ENCODE data around the gene AMMECR1L. TPM values are rescaled to one million over a fixed set of nuclear protein-coding genes. Genes with fewer than 3 reads are reported as not detected.
"Not testable (repeated sequence)": the region's sequence is repeated elsewhere in the genome, so short reads cannot be mapped to it uniquely, and the experiment has no call there.

AMMECR1L gene
- total RNA-seq, 4 donors from 2014 or later: 18.3 to 26.1 (median 21.6) TPM

DNA sequence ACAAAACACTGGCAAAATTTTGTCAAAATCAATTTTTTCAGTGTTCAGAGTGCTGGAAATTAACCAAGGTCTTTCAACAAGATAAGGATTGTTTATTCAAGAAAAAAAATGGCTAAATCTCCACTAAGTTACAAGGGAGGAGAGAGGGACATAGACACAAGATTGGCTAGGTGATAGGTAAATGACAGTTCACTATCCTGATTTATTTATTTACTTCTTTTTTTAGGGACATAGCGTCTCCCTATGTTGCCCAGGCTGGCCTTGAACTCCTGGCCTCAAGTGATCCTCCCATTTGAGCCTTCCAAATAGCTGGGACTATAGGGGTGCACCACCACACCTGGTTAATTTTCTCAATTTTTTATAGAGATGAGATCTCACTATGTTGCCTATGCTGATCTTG, 71.1 kb downstream of the AMMECR1L start:
- DNase-seq (ENCODE audit: low spot score) (no peak), ATAC-seq (ENCODE audit: low FRiP score) (no peak)
- TF ChIP-seq, protein P1, sequence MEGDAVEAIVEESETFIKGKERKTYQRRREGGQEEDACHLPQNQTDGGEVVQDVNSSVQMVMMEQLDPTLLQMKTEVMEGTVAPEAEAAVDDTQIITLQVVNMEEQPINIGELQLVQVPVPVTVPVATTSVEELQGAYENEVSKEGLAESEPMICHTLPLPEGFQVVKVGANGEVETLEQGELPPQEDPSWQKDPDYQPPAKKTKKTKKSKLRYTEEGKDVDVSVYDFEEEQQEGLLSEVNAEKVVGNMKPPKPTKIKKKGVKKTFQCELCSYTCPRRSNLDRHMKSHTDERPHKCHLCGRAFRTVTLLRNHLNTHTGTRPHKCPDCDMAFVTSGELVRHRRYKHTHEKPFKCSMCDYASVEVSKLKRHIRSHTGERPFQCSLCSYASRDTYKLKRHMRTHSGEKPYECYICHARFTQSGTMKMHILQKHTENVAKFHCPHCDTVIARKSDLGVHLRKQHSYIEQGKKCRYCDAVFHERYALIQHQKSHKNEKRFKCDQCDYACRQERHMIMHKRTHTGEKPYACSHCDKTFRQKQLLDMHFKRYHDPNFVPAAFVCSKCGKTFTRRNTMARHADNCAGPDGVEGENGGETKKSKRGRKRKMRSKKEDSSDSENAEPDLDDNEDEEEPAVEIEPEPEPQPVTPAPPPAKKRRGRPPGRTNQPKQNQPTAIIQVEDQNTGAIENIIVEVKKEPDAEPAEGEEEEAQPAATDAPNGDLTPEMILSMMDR (IDR thresholded peaks at IDR 0.05): no peak

DNA sequence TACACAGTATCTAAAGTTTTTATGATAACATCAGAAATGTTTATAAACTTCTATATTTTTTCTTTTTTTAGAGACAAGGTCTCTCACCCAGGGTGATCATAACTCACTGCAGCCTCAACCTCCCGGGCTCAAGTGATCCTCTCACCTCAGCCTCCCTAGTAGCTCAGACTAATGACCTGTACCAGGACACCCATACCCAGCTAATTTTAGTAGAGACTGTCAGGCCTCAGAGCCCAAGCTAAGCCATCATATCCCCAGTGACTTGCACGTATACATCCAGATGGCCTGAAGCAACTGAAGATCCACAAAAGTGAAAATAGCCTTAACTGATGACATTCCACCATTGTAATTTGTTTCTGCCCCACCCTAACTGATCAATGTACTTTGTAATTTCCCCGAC, 73.3 kb downstream of the AMMECR1L start:
- DNase-seq (ENCODE audit: low spot score); ATAC-seq (ENCODE audit: low FRiP score): not testable (repeated sequence)

Small RNA genes within 50 kb of the gene (small RNA-seq; reads per million reads assigned to genes)
- gene AC012306.1 (not detected), gene RF00017 (not detected), gene RF00019 (not detected), gene RNU6-395P (not detected)

Other genes starting within 250 kb of the AMMECR1L start
- gene GPR17, start 239.8 kb downstream of the AMMECR1L start, total RNA-seq: not detected
- gene LIMS2, start 210.4 kb downstream of the AMMECR1L start, total RNA-seq: 10 to 100 TPM in 3 of 4 donors, 1 to 10 TPM in 1; 9.7 to 97.3 (median 22.4) TPM
- gene SFT2D3, start 184.5 kb downstream of the AMMECR1L start, total RNA-seq: 10 to 100 TPM in 1 of 4 donors, 1 to 10 TPM in 3; 4.4 to 11.7 (median 5.1) TPM
- 10 to 100 TPM; 25.8 to 53.3 (median 38.0) TPM for gene WDR33, start 74.8 kb downstream of the AMMECR1L start, total RNA-seq
- 10 to 100 TPM; 10.0 to 21.1 (median 12.8) TPM for gene POLR2D, start 27.8 kb downstream of the AMMECR1L start, total RNA-seq
- 10 to 100 TPM in 2 of 4 donors, 1 to 10 TPM in 2; 5.3 to 14.7 (median 11.6) TPM for gene SAP130, start 142.1 kb upstream of the AMMECR1L start, total RNA-seq
- gene UGGT1, start 205.2 kb upstream of the AMMECR1L start, total RNA-seq: 10 to 100 TPM; 49.0 to 67.9 (median 66.7) TPM